ENCODE measurements around the gene FRAT2.
"Not testable (repeated sequence)": the region's sequence is repeated elsewhere in the genome, so short reads cannot be mapped to it uniquely, and the experiment has no call there.

FRAT2 gene

GRCh38 chr10:97290576-97291356, 43.8 kb downstream of the FRAT2 start:
- DNase-seq = not testable (repeated sequence)

GRCh38 chr10:97290076-97290475, 44.5 kb downstream of the FRAT2 start:
- not testable (repeated sequence) for DNase-seq
